IPS DF 6.9 (cell line): Measurements from ENCODE around the gene SSBP3.

Experiments
- DNase-seq: peaks from one replicate; pipeline ENCODE4 v3.0.0-alpha.2; 2013; ENCODE audit warnings: low read depth, low spot score
- H3K27ac ChIP-seq: one replicate; pipeline ENCODE4 v1.5.1; 2013; ENCODE audit warnings: low read length, control low read depth
- H3K27me3 ChIP-seq: 2 replicates; pipeline ENCODE4 v1.6.1; 2013; ENCODE audit warnings: mild to moderate bottlenecking, low read length; ENCODE audit not compliant: control insufficient read depth, insufficient read depth
- H3K36me3 ChIP-seq: 2 replicates; pipeline ENCODE4 v1.6.1; 2013; ENCODE audit warnings: low read length; ENCODE audit not compliant: control insufficient read depth, insufficient read depth
- H3K4me1 ChIP-seq: 2 replicates; pipeline ENCODE4 v1.6.1; 2013; ENCODE audit warnings: low read length; ENCODE audit not compliant: control insufficient read depth, insufficient read depth
- H3K4me3 ChIP-seq: 2 replicates; pipeline ENCODE4 v1.5.1; 2013; ENCODE audit warnings: mild to moderate bottlenecking, low read length
- H3K9me3 ChIP-seq: 2 replicates; pipeline ENCODE4 v1.6.1; 2013; ENCODE audit warnings: low read length, inconsistent platforms; ENCODE audit not compliant: control insufficient read depth, insufficient read depth
- WGBS: extraction: QIAGEN DNeasy Blood & Tissue Kit; methylation state at CpG from one replicate; pipeline ENCODE4 v1.1.7; 2013; ENCODE audit warnings: mixed read lengths, missing lambda C conversion rate; ENCODE audit not compliant: insufficient read length, insufficient coverage; 5-methylcytosine and 5-hydroxymethylcytosine counted together

The SSBP3 gene

GRCh38 chr1:54381524-54381923 lies 24.7 kb downstream of the SSBP3 start:
- no peak for DNase-seq
- peaks cover 25% of the 10 kb centered on the region for H3K4me1 ChIP-seq
- H3K9me3 ChIP-seq, result no peaks in the 10 kb centered on the region
- H3K4me3 ChIP-seq, result no peak overlapping the region
- no CpG with 5 or more reads among the region's 4 CpGs for whole genome bisulfite sequencing
- H3K36me3 ChIP-seq, result peaks cover 4% of the 10 kb centered on the region; the same call in 1 of the 2 replicates
- H3K27me3 ChIP-seq, result no peaks in the 10 kb centered on the region
- no peak overlapping the region for H3K27ac ChIP-seq

DNA sequence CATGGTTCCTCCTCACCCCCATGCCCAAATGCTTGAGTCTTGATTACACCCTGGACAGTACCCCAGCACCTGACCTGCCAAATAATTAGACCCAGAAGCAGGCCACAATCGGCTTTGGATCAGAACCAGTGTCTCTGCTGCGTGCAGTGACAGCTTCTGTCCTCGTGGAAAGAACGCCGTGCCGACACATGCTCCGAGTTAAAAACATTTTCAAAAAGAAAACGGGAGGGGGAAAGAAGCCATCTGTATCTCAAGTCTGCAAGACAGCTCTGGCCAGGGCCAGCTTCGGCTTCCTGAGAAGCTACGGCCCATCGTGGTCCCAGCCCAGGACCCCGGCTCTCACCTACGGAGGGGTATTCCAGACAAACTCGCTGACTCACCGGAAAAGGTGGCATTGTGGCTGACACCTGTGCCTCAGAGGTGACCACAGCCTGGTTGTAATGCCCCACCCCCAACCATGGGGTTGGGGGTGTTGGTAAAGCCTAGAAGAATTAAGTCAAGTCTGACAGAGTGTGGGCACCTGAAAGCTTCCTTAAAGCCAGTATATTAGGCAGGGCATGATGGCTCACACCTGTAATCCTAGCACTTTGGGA lies 25.8 kb downstream of the SSBP3 start:
- H3K4me3 ChIP-seq, result no peak overlapping the region
- H3K4me1 ChIP-seq, result peaks cover 32% of the 10 kb centered on the region
- H3K36me3 ChIP-seq, result peaks cover 4% of the 10 kb centered on the region; the same call in 1 of the 2 replicates
- DNase-seq, result no peak
- H3K27me3 ChIP-seq, result no peaks in the 10 kb centered on the region
- WGBS, result no CpG with 5 or more reads among the region's 15 CpGs
- H3K27ac ChIP-seq, result no peak overlapping the region
- H3K9me3 ChIP-seq, result no peaks in the 10 kb centered on the region

- H3K9me3 ChIP-seq, result no peaks in the 10 kb centered on the region
- H3K36me3 ChIP-seq, result no peaks in the 10 kb centered on the region
- H3K4me3 ChIP-seq, result no peak overlapping the region
- peaks cover 35% of the 10 kb centered on the region for H3K4me1 ChIP-seq
- H3K27me3 ChIP-seq, result no peaks in the 10 kb centered on the region
- no CpG with 5 or more reads among the region's 23 CpGs for WGBS
- no peak for DNase-seq
- no peak overlapping the region for H3K27ac ChIP-seq
Observed at GRCh38 chr1:54379555-54380289, 26.5 kb downstream of the SSBP3 start.

DNA sequence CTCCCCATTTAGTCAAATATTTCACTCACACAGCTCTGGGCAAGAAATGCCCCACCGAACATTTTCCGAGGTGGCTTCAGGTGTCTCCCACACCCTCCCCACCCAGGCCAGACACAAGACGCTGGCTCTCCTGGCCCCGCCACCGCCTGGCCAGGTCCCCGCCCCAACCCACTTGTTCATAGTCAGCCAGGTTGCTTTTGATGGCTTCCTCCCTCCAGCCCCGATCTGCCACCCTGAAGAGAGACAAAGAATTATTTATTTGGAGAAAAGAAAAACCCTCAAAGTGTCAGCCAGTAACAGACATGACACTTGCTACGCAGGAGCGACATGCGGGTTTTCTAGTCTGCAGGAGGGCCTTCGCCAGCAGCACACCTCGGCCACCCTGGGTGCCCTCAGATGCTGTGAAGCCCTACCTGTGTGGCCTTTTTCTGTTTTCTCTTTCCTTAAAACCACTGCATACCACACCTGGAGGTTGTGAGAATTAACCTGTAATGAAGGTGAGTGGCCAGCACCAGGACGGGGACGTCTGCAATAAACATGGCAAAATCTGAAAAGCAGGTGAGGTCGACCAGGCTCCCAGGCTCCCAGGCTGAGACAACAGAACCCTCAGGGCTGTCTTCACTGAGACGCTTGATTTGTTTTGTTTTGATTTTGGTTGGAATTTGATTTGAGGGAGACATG lies 27.2 kb downstream of the SSBP3 start:
- Histone ChIP-seq H3K27ac (no peak overlapping the region), H3K9me3 (no peaks in the 10 kb centered on the region), H3K4me1 (peaks cover 39% of the 10 kb centered on the region), H3K27me3 (no peaks in the 10 kb centered on the region), H3K36me3 (no peaks in the 10 kb centered on the region), H3K4me3 (no peak overlapping the region)
- no peak for DNase-seq
- no CpG with 5 or more reads among the region's 16 CpGs for WGBS

DNA sequence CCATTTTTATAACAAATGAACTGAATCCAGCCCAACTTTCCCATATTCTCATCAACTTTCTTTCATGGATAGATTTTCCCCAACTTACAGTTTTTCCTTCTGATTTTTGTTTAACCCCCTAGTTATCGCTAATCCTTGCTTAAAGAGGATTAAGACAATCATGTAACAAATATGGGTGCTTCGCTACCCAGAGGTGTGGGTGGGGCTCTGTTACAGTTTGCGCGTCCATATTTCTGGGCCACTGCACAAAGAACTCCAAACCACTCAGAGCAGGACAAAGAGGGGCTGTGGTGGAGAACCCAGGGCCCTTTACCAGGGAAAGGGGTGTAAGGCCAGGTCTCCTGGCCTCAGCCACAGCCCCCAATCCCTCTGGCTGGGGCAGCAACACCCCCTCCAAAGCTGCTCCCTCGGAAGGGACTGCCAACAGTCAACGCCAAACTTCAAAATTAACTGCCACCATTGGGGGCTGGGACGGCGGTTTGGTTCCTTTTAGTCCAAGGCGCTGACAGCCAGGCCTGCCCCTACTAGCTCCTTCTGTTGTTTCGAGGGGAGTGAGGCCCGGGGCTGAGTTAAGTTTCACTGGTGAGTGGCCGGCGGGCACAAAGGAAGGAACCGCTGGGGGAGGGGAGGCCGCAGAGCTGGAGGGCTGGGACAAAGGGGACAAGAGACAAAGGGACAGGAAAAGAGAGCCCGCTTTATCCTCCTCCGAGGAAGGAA lies 27.9 kb downstream of the SSBP3 start:
- no CpG with 5 or more reads among the region's 17 CpGs for WGBS
- Histone ChIP-seq H3K27me3 (no peaks in the 10 kb centered on the region), H3K4me1 (peaks cover 40% of the 10 kb centered on the region), H3K27ac (peak overlapping the region; percentile 39), H3K4me3 (no peak overlapping the region), H3K9me3 (no peaks in the 10 kb centered on the region), H3K36me3 (no peaks in the 10 kb centered on the region)
- DNase-seq, result no peak

- peaks cover 40% of the 10 kb centered on the region for H3K4me1 ChIP-seq
- H3K36me3 ChIP-seq, result no peaks in the 10 kb centered on the region
- no peak for DNase-seq
- no peak overlapping the region for H3K27ac ChIP-seq
- no peaks in the 10 kb centered on the region for H3K9me3 ChIP-seq
- H3K4me3 ChIP-seq, result no peak overlapping the region
- no CpG with 5 or more reads among the region's 8 CpGs for WGBS
- H3K27me3 ChIP-seq, result no peaks in the 10 kb centered on the region
Observed at GRCh38 chr1:54377040-54377691, 29.0 kb downstream of the SSBP3 start.

DNA sequence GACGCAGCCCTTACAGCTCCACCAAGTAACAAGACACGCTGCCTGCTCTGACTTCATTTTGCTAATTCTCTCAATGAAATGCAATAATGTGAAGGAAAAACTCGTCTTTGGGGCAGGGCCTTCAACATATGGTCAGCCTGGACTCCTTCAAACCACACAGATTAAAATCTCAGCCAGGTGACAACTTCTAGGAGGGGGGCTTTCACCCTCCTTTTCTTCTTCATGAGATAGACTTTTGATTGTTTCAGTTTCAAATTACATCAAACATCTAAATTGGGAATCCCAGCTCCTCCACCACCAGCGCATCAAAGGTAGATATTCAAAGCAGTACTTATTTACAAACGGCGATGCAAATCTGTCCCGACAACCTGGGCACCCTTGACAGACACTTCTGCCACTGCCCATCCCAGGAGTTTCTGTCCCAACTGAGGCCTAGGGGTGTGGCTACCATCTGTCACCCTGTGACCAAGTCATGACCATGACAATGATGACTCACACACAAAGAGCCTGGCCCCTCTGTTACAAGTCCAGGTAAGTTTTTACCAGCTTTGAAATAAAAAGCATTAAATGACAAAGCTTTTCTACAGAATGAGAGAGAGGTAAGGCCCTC lies 29.7 kb downstream of the SSBP3 start:
- Histone ChIP-seq H3K4me3 (no peak overlapping the region), H3K9me3 (no peaks in the 10 kb centered on the region), H3K27ac (no peak overlapping the region), H3K36me3 (no peaks in the 10 kb centered on the region), H3K4me1 (peaks cover 40% of the 10 kb centered on the region), H3K27me3 (no peaks in the 10 kb centered on the region)
- no peak for DNase-seq
- no CpG with 5 or more reads among the region's 7 CpGs for WGBS

DNA sequence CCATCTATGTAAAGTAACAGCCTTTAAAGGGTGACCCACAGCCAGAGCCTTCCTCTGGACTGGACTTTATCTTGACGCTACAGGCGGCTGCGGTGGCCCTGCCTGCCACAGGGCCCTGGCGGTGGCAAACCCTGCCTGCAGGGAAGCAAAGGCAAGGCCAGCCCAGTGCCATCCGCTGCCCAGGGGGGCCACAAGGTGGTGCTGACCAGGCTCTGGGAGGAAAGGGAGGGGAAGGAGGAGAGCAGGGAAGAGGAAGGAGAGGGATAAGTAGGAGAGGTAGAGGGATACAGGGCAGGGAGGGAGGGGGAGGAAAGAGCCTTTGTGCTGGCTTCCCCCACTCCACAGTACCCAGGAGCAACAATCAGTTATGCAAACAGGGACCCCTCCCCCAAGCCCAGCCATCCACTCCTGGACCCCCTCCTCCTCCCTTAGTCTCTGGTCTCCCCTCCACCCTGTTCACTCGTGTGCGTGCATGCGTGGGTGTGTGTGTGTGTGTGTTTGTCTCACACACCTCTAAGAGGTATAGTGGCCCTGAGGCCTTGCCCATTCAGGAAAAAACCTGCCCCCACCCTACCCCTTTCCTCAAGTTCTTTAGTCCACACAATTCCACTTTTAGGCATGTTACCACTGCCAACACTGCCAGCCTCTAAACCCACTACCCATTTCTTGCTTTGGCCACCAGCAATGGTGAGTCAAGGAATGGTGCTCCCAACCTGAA lies 30.3 kb downstream of the SSBP3 start:
- no peak for DNase-seq
- Histone ChIP-seq H3K27me3 (no peaks in the 10 kb centered on the region), H3K9me3 (no peaks in the 10 kb centered on the region), H3K4me1 (peaks cover 40% of the 10 kb centered on the region), H3K36me3 (no peaks in the 10 kb centered on the region), H3K27ac (no peak overlapping the region), H3K4me3 (no peak overlapping the region)
- WGBS, result no CpG with 5 or more reads among the region's 8 CpGs

GRCh38 chr1:54375298-54375697 lies 30.9 kb downstream of the SSBP3 start:
- no peak overlapping the region for H3K27ac ChIP-seq
- WGBS, result no CpG with 5 or more reads among the region's 3 CpGs

More at GRCh38 chr1:54375298-54375697, 30.9 kb downstream of the SSBP3 start:
- no peaks in the 10 kb centered on the region for H3K36me3 ChIP-seq
- H3K27me3 ChIP-seq, result no peaks in the 10 kb centered on the region
- no peaks in the 10 kb centered on the region for H3K9me3 ChIP-seq
- H3K4me1 ChIP-seq, result peaks cover 39% of the 10 kb centered on the region
- no peak for DNase-seq
- no peak overlapping the region for H3K4me3 ChIP-seq
